IMR-90 (cell line): ENCODE measurements around the gene DOCK2. TPM values are rescaled to one million over a fixed set of nuclear protein-coding genes. Genes with fewer than 3 reads are reported as not detected.

Experiments used
- ATAC-seq: fragments of 200-7000 bp; cut with Tn5 transposase; 2 replicates; pipeline ENCODE4 v1.9.1; 2020; ENCODE audit warnings: low read depth, mild to moderate bottlenecking, moderate library complexity
- BruUV-seq: library from RNA; stranded (reverse); fragments of 400-500 nt; replicated peaks from 2 replicates; lab custom pipeline; 2021; lab: Mats Ljungman, UMichigan
- CTCF ChIA-PET: fragments of 300-600 bp; formaldehyde crosslinking; extraction: SDS; loops from one replicate; lab custom pipeline; 2021; ENCODE audit warnings: antibody characterized with exemption; lab: Yijun Ruan, JAX
- POLR2A ChIA-PET: fragments of 300-600 bp; sonication (Branson Sonifier 250); formaldehyde crosslinking; loops from one replicate; lab custom pipeline; 2022; ENCODE audit warnings: antibody characterized with exemption; ENCODE audit not compliant: unreplicated experiment; lab: Charles Lee
- DNase-seq: peaks from one replicate; pipeline ENCODE4 v3.0.0; 2013
- H2AFZ ChIP-seq: replicated peaks from 2 replicates; pipeline ENCODE3; 2013; ENCODE audit warnings: low read length, mild to moderate bottlenecking; ENCODE audit not compliant: poor library complexity
- H2AK5ac ChIP-seq: 2 replicates; pipeline ENCODE4 v1.6.1; 2013; ENCODE audit warnings: low read depth, low read length, inconsistent platforms
- H2AK9ac ChIP-seq: replicated peaks from 2 replicates; pipeline ENCODE3; 2013; ENCODE audit warnings: mild to moderate bottlenecking, low read depth, low read length, moderate library complexity; ENCODE audit not compliant: poor library complexity
- H2BK120ac ChIP-seq: 2 replicates; pipeline ENCODE4 v1.6.1; 2013; ENCODE audit warnings: low read depth, low read length, inconsistent platforms
- H2BK15ac ChIP-seq: 3 replicates; pipeline ENCODE4 v1.6.1; 2013; ENCODE audit warnings: low read depth, low read length, inconsistent platforms
- H2BK20ac ChIP-seq: 2 replicates; pipeline ENCODE4 v1.6.1; 2013; ENCODE audit warnings: low read depth, mild to moderate bottlenecking, inconsistent platforms, low read length, moderate library complexity
- H2BK5ac ChIP-seq: 2 replicates; pipeline ENCODE4 v1.6.1; 2013; ENCODE audit warnings: mild to moderate bottlenecking, low read depth, low read length, inconsistent platforms; ENCODE audit not compliant: poor library complexity, severe bottlenecking
- H3K14ac ChIP-seq: replicated peaks from 2 replicates; pipeline ENCODE4 v1.6.1; 2013; ENCODE audit warnings: low read depth, low read length, inconsistent platforms
- H3K18ac ChIP-seq: 2 replicates; pipeline ENCODE4 v1.6.1; 2013; ENCODE audit warnings: low read depth, low read length, control low read depth
- H3K23ac ChIP-seq: 2 replicates; pipeline ENCODE4 v1.6.1; 2013; ENCODE audit warnings: low read depth, low read length, inconsistent platforms
- H3K27ac ChIP-seq: 2 replicates; pipeline ENCODE4 v1.5.1; 2013; ENCODE audit warnings: mild to moderate bottlenecking, control low read depth, low read length; ENCODE audit not compliant: insufficient read depth
- H3K27me3 ChIP-seq: 2 replicates; pipeline ENCODE4 v1.6.1; 2013; ENCODE audit warnings: low read length; ENCODE audit not compliant: control insufficient read depth, insufficient read depth
- H3K36me3 ChIP-seq: 2 replicates; pipeline ENCODE4 v1.6.1; 2013; ENCODE audit warnings: low read length, mixed read lengths; ENCODE audit not compliant: control insufficient read depth, insufficient read depth
- H3K4ac ChIP-seq: 2 replicates; pipeline ENCODE4 v1.6.1; 2013; ENCODE audit warnings: low read depth, low read length, inconsistent platforms
- H3K4me1 ChIP-seq: 2 replicates; pipeline ENCODE4 v1.6.1; 2013; ENCODE audit warnings: low read length, mixed read lengths; ENCODE audit not compliant: control insufficient read depth, insufficient read depth
- H3K4me2 ChIP-seq: 2 replicates; pipeline ENCODE4 v1.6.1; 2013; ENCODE audit warnings: low read depth, mild to moderate bottlenecking, control low read depth, low read length, moderate library complexity
- H3K4me3 ChIP-seq: 2 replicates; pipeline ENCODE4 v1.5.1; 2013; ENCODE audit warnings: low read depth, mild to moderate bottlenecking, control low read depth, low read length, moderate library complexity; ENCODE audit not compliant: insufficient read depth
- H3K56ac ChIP-seq: 2 replicates; pipeline ENCODE4 v1.6.1; 2013; ENCODE audit warnings: low read length, inconsistent platforms; ENCODE audit not compliant: insufficient read depth; ENCODE audit errors: extremely low read depth
- H3K79me1 ChIP-seq, 2 experiments: 2 replicates each; pipeline ENCODE4 v1.6.1; 2013; ENCODE audit warnings: low read length in 2 of 2, inconsistent platforms in 1 of 2, low read depth in 1 of 2
- H3K9ac ChIP-seq: 2 replicates; pipeline ENCODE4 v1.6.1; 2013; ENCODE audit warnings: low read depth, low read length, control low read depth
- H3K9me1 ChIP-seq: 2 replicates; pipeline ENCODE4 v1.6.1; 2013; ENCODE audit warnings: low read length, inconsistent platforms; ENCODE audit not compliant: insufficient read depth
- H3K9me3 ChIP-seq: 2 replicates; pipeline ENCODE4 v1.6.1; 2013; ENCODE audit warnings: low read length; ENCODE audit not compliant: control insufficient read depth, insufficient read depth
- H4K20me1 ChIP-seq: 2 replicates; pipeline ENCODE4 v1.6.1; 2013; ENCODE audit warnings: low read length, inconsistent platforms; ENCODE audit not compliant: insufficient read depth
- H4K5ac ChIP-seq: 2 replicates; pipeline ENCODE4 v1.6.1; 2013; ENCODE audit warnings: mild to moderate bottlenecking, low read depth, low read length, control low read depth
- H4K8ac ChIP-seq, 2 experiments: 2 replicates each; pipeline ENCODE4 v1.6.1; 2013; ENCODE audit warnings: low read depth in 2 of 2, low read length in 2 of 2, control low read depth in 1 of 2, inconsistent platforms in 1 of 2
- H4K91ac ChIP-seq: 2 replicates; pipeline ENCODE4 v1.6.1; 2013; ENCODE audit warnings: low read depth, low read length, inconsistent platforms; ENCODE audit not compliant: insufficient read depth
- BHLHE40 ChIP-seq: fragments of 150-350 bp; IDR thresholded peaks from 2 replicates; pipeline ENCODE4 v1.6.1; 2016; ENCODE audit warnings: mild to moderate bottlenecking, low read depth, low read length
- CHD1 ChIP-seq: IDR thresholded peaks from 2 replicates; pipeline ENCODE4 v1.6.1; 2012; ENCODE audit warnings: low read depth, low read length, improper control_type of control experiment
- MAFK ChIP-seq: IDR thresholded peaks from 2 replicates; pipeline ENCODE4 v1.6.1; 2012; ENCODE audit warnings: low read depth, low read length, improper control_type of control experiment
- MAZ ChIP-seq: IDR thresholded peaks from 2 replicates; pipeline ENCODE4 v1.6.1; 2012; ENCODE audit warnings: low read depth, mild to moderate bottlenecking, low read length, improper control_type of control experiment, moderate library complexity, borderline replicate concordance
- MXI1 ChIP-seq: IDR thresholded peaks from 2 replicates; pipeline ENCODE4 v1.6.1; 2012; ENCODE audit warnings: low read depth, mild to moderate bottlenecking, low read length, moderate library complexity, borderline replicate concordance
- NFE2L2 ChIP-seq: fragments of 150-350 bp; IDR thresholded peaks from 2 replicates; pipeline ENCODE4 v1.6.1; 2016; ENCODE audit warnings: low read depth, mild to moderate bottlenecking, low read length
- POLR2A ChIP-seq: IDR thresholded peaks from 2 replicates; pipeline ENCODE4 v1.6.1; 2012; ENCODE audit warnings: mild to moderate bottlenecking, low read depth, low read length
- RAD21 ChIP-seq: IDR thresholded peaks from 2 replicates; pipeline ENCODE4 v1.6.1; 2012; ENCODE audit warnings: low read length, improper control_type of control experiment
- RCOR1 ChIP-seq: IDR thresholded peaks from 2 replicates; pipeline ENCODE4 v1.6.1; 2012; ENCODE audit warnings: mild to moderate bottlenecking, low read length, improper control_type of control experiment; ENCODE audit not compliant: insufficient replicate concordance
- RFX5 ChIP-seq: IDR thresholded peaks from 2 replicates; pipeline ENCODE4 v1.8.0; 2012; ENCODE audit warnings: low read depth, mild to moderate bottlenecking, low read length, moderate library complexity
- SMC3 ChIP-seq: fragments of 150-350 bp; IDR thresholded peaks from 2 replicates; pipeline ENCODE4 v1.6.1; 2016; ENCODE audit warnings: low read depth, mild to moderate bottlenecking, antibody characterized with exemption, low read length, moderate library complexity
- WGBS, 2 experiments: methylation state at CpG; one replicate each; pipeline versions ENCODE4 v1.1.5 to v1.1.7; 2013; ENCODE audit warnings: missing lambda C conversion rate in 2 of 2; ENCODE audit not compliant: insufficient read length in 1 of 2; ENCODE audit errors: extremely low coverage in 2 of 2; 5-methylcytosine and 5-hydroxymethylcytosine counted together
- dilution Hi-C: fragments of 300-500 bp; cut with HindIII; formaldehyde crosslinking; loops from one replicate; pipeline ENCODE4 v1.14.3; 2018; ENCODE audit warnings: low sequenced_read_pairs; ENCODE audit not compliant: unreplicated experiment
- in situ Hi-C: fragments of 300-500 bp; cut with MboI; formaldehyde crosslinking; loops from 3 replicates; pipeline ENCODE4 v1.14.3; 2019; ENCODE audit warnings: low sequenced_read_pairs, inconsistent platforms, mixed read lengths
- intact Hi-C: fragments of 100-400 bp; cut with micrococcal nuclease; formaldehyde crosslinking; loops from 2 replicates; pipeline ENCODE4 v1.10.0; 2022
- polyA plus RNA-seq, 3 experiments: library from polyadenylated mRNA; depleted of rRNA; stranded (reverse); fragments of >200 nt; gene quantifications; 2 replicates each; pipeline ENCODE4 v1.2.3, GENCODE V29; 2012; ENCODE audit warnings: low replicate concordance in 1 of 3
- total RNA-seq: library from RNA; depleted of rRNA; stranded (reverse); fragments of >200 nt; gene quantifications from 2 replicates; pipeline ENCODE4 v1.2.3, GENCODE V29; 2012
- TF ChIP-seq, protein P1 (sequence below): fragments of 150-350 bp; IDR thresholded peaks from 2 replicates; pipeline ENCODE4 v1.6.1; 2017; ENCODE audit warnings: mild to moderate bottlenecking, antibody characterized with exemption, low read length, low read depth

DOCK2 gene
- total and polyA plus RNA-seq, 2 of the 4 experiments (the other 2 are of a cell fraction), result 0.72 to 3.0 TPM

DNA sequence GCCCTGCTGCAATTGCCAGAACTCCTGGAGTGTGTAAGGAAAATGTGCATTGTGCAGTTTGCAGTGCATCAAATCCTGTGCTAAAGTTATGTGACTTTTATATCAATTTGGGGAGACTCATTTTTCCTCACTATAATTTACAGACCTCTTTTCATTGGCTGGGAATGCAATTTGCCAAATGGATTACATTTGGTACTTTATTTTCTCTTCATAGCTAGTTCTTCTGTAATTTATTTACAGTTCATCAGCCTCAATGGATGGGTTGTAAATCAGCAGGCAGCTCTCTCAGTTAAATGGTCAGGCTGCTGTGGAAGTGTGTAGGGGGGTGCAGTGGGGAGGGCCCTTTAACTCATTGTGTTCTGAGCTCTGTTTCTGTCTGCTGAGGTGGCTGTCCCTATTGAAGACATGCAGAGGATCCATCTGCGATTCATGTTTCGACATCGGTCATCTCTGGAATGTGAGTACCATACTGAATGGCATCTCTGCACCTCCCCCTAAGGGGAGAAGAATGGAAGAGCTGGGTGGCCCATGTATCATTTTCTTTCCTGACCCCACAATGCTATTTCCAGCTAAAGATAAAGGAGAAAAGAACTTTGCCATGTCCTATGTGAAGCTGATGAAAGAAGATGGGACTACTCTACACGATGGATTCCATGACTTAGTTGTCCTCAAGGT lies 74.6 kb downstream of the DOCK2 start:
- 60% methylated on average over 1 of the region's 4 CpGs; no CpG with 5 or more reads in 1 of the 2 experiments for WGBS, 2 experiments
- Histone ChIP-seq H3K9me1 (peaks cover 10% of the 10 kb centered on the region), H3K23ac (0 out of 2 replicates have a peak overlapping the region, but pooled peaks have one; percentile 2), H3K18ac (peak overlapping the region; percentile 46; the same call in 1 of the 2 replicates), H4K8ac (no peak overlapping the region), H3K9me3 (no peaks in the 10 kb centered on the region), H3K14ac (peak overlapping the region; percentile 5; the same call in 1 of the 2 replicates), H3K4me3 (no peak overlapping the region), H2BK15ac (peak overlapping the region; percentile 12; the same call in 1 of the 3 replicates), H2BK120ac (peak overlapping the region; percentile 35; the same call in 1 of the 2 replicates), H4K20me1 (no peaks in the 10 kb centered on the region), H3K4me2 (no peak overlapping the region), H2BK5ac (no peak overlapping the region), H3K9ac (no peak overlapping the region), H4K91ac (no peak overlapping the region), H3K27me3 (no peaks in the 10 kb centered on the region), H2BK20ac (peak overlapping the region; percentile 65; the same call in 1 of the 2 replicates), H2AK9ac (peak overlapping the region; percentile 33), H2AK5ac (peak overlapping the region; percentile 22), H3K79me1 (no peaks in the 10 kb centered on the region), H3K4ac (peak overlapping the region; percentile 24; the same call in 1 of the 2 replicates), H3K4me1 (peaks cover 21% of the 10 kb centered on the region), H3K36me3 (no peaks in the 10 kb centered on the region), H2AFZ (no peak overlapping the region), H3K27ac (no peak overlapping the region), H3K56ac (no peak overlapping the region), H4K5ac (no peak overlapping the region)
- no peak for TF ChIP-seq BHLHE40
- TF ChIP-seq MAZ, result no peak
- TF ChIP-seq SMC3, result no peak
- TF ChIP-seq POLR2A, result no peak
- TF ChIP-seq RFX5, result no peak
- TF ChIP-seq, protein P1, sequence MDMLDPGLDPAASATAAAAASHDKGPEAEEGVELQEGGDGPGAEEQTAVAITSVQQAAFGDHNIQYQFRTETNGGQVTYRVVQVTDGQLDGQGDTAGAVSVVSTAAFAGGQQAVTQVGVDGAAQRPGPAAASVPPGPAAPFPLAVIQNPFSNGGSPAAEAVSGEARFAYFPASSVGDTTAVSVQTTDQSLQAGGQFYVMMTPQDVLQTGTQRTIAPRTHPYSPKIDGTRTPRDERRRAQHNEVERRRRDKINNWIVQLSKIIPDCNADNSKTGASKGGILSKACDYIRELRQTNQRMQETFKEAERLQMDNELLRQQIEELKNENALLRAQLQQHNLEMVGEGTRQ, result no peak
- TF ChIP-seq CHD1, result no peak
- TF ChIP-seq MAFK, result no peak
- no peak for TF ChIP-seq RCOR1
- TF ChIP-seq NFE2L2, result no peak
- TF ChIP-seq MXI1, result no peak
- no peak for TF ChIP-seq RAD21
- DNase-seq, result no peak
- dilution Hi-C loops (no loop called here), intact Hi-C loops (no loop called here), in situ Hi-C loops (no loop called here)
- ATAC-seq, result no peak
- ChIA-PET POLR2A (no interaction called here), CTCF (interaction anchor here (0.5 to 3.1 kb wide), 3 partner anchors 10 to 269 kb away, joined by 3 to 14 read pairs (median 5); partner anchors contain the start of gene INSYN2B)
- no TSS peak for BruUV-seq
